CD4-positive, alpha-beta memory T cell (primary cell): Measurements from ENCODE around the gene SRD5A1. TPM values are rescaled to one million over a fixed set of nuclear protein-coding genes. Genes with fewer than 3 reads are reported as not detected.

ENCODE experiments used
- CTCF ChIA-PET: fragments of 350-600 bp; sonication (Branson Sonifier 250); formaldehyde crosslinking; loops from one replicate; lab custom pipeline; 2021; ENCODE audit warnings: inconsistent platforms; ENCODE audit not compliant: partially characterized antibody; lab: Charles Lee
- POLR2A ChIA-PET: fragments of 350-600 bp; sonication (Branson Sonifier 250); formaldehyde crosslinking; loops from one replicate; lab custom pipeline; 2021; ENCODE audit not compliant: partially characterized antibody; lab: Charles Lee
- DNase-seq, 5 donors: peaks; one replicate each; pipeline versions ENCODE4 v3.0.0 to v3.0.0-alpha.2; 2020 to 2022; ENCODE audit warnings: mixed read lengths in 1 of 5
- H3K27ac ChIP-seq: one replicate; pipeline ENCODE4 v1.7.0; 2013; ENCODE audit warnings: low read depth, low read length
- H3K27me3 ChIP-seq: 2 replicates; pipeline ENCODE4 v1.7.0; 2013; ENCODE audit warnings: mild to moderate bottlenecking, low read length, moderate library complexity; ENCODE audit not compliant: insufficient read depth
- H3K36me3 ChIP-seq: 2 replicates; pipeline ENCODE4 v1.7.0; 2013; ENCODE audit warnings: mild to moderate bottlenecking, low read length, moderate library complexity; ENCODE audit not compliant: insufficient read depth
- H3K4me1 ChIP-seq: 2 replicates; pipeline ENCODE4 v1.7.0; 2013; ENCODE audit warnings: mild to moderate bottlenecking, low read length, moderate library complexity; ENCODE audit not compliant: insufficient read depth
- H3K4me3 ChIP-seq, 2 donors: one replicate each; pipeline ENCODE4 v1.7.0; 2013; ENCODE audit warnings: low read length in 2 of 2, mild to moderate bottlenecking in 1 of 2
- H3K9me3 ChIP-seq, 2 donors: one replicate each; pipeline ENCODE4 v1.7.0; 2013; ENCODE audit warnings: low read length in 2 of 2, control low read depth in 1 of 2; ENCODE audit not compliant: control insufficient read depth in 1 of 2
- H3K27ac Mint-ChIP-seq, 7 donors: one replicate each; pipeline ENCODE4 v1.8.0; 2020 to 2021; ENCODE audit warnings: mixed read lengths in 7 of 7, mild to moderate bottlenecking in 6 of 7, inconsistent platforms in 3 of 7, moderate library complexity in 3 of 7
- H3K27me3 Mint-ChIP-seq, 2 donors: one replicate each; pipeline ENCODE4 v1.8.0; 2020 to 2021; ENCODE audit warnings: mixed read lengths in 2 of 2
- H3K36me3 Mint-ChIP-seq, 2 donors: one replicate each; pipeline ENCODE4 v1.8.0; 2020 to 2021; ENCODE audit warnings: mixed read lengths in 2 of 2, inconsistent platforms in 1 of 2, mild to moderate bottlenecking in 1 of 2
- H3K4me1 Mint-ChIP-seq, 4 donors: one replicate each; pipeline ENCODE4 v1.8.0; 2020 to 2021; ENCODE audit warnings: mixed read lengths in 4 of 4, mild to moderate bottlenecking in 1 of 4
- H3K4me3 Mint-ChIP-seq, 8 donors: one replicate each; pipeline ENCODE4 v1.8.0; 2020 to 2021; ENCODE audit warnings: mixed read lengths in 8 of 8, mild to moderate bottlenecking in 7 of 8, moderate library complexity in 6 of 8, inconsistent platforms in 3 of 8
- H3K9me3 Mint-ChIP-seq, 8 donors: one replicate each; pipeline ENCODE4 v1.8.0; 2020 to 2021; ENCODE audit warnings: mixed read lengths in 8 of 8, mild to moderate bottlenecking in 5 of 8, inconsistent platforms in 3 of 8, moderate library complexity in 1 of 8
- intact Hi-C: fragments of 100-400 bp; cut with micrococcal nuclease; formaldehyde crosslinking; loops from one replicate; pipeline ENCODE4 v1.15.1; 2023
- polyA plus RNA-seq, 2 donors: library from polyadenylated mRNA; unstranded; fragments of 300-500 nt; fragmentation: Illumina TruSeq; gene quantifications; one replicate each; pipeline ENCODE4 v1.2.3, GENCODE V29; 2021
- total RNA-seq, 2 experiments: library from RNA; stranded (reverse); gene quantifications; one replicate each; pipeline ENCODE4 v1.2.3, GENCODE V29; 2021

Gene SRD5A1
- total and polyA plus RNA-seq, 4 experiments from 2014 or later, result 5.4 to 11.2 (median 8.5) TPM

- Mint-ChIP-seq H3K27ac (no peak overlapping the region), H3K27me3 (no peaks in the 10 kb centered on the region), H3K36me3 (peaks cover 0 to 6% of the 10 kb centered on the region in 2 donors), H3K9me3 (no peaks in the 10 kb centered on the region), H3K4me1 (peaks cover 4 to 8% (median 6%) of the 10 kb centered on the region in 4 donors), H3K4me3 (no peak overlapping the region)
- no peaks in the 10 kb centered on the region for H3K27me3 ChIP-seq
- CTCF ChIA-PET, result interaction anchor here (1.4 kb wide), 1 partner anchor 13 kb away, joined by 3 read pairs; no protein-coding TSS in a partner anchor
- intact Hi-C loops, result no loop called here
- POLR2A ChIA-PET, result interaction anchor here (1.5 kb wide), 1 partner anchor 76 kb away, joined by 3 read pairs; the partner anchor contains the start of genes NSUN2 and SRD5A1
- no peak overlapping the region for H3K27ac ChIP-seq
- H3K4me3 ChIP-seq, result no peak overlapping the region
- no peak for DNase-seq
- no peaks in the 10 kb centered on the region for H3K9me3 ChIP-seq
- H3K36me3 ChIP-seq, result no peaks in the 10 kb centered on the region
- H3K4me1 ChIP-seq, result no peaks in the 10 kb centered on the region
Observed at GRCh38 chr5:6708814-6709213, 75.6 kb downstream of the SRD5A1 start.

- Mint-ChIP-seq H3K9me3 (no peaks in the 10 kb centered on the region), H3K27me3 (no peaks in the 10 kb centered on the region), H3K27ac (peak overlapping the region in 1 of 7 donors; percentile 92), H3K36me3 (peaks cover 0 to 9% of the 10 kb centered on the region in 2 donors), H3K4me3 (peak overlapping the region in 2 of 8 donors; percentile 3 to 88), H3K4me1 (peaks cover 6 to 12% (median 9%) of the 10 kb centered on the region in 4 donors)
- ChIA-PET POLR2A (no interaction called here), CTCF (interaction anchor here (1.2 kb wide), 1 partner anchor 35 kb away, joined by 3 read pairs; no protein-coding TSS in a partner anchor)
- H3K4me3 ChIP-seq, result no peak overlapping the region
- H3K4me1 ChIP-seq, result peaks cover 4% of the 10 kb centered on the region
- no peaks in the 10 kb centered on the region for H3K27me3 ChIP-seq
- intact Hi-C loops, result loop anchor here (5.0 to 10.0 kb wide), 2 partner anchors 1157 to 1215 kb away; partner anchors contain the start of genes FASTKD3 and MTRR
- H3K9me3 ChIP-seq, result no peaks in the 10 kb centered on the region
- DNase-seq, result no peak
- no peak overlapping the region for H3K27ac ChIP-seq
- H3K36me3 ChIP-seq, result no peaks in the 10 kb centered on the region
Observed at GRCh38 chr5:6710070-6710469, 76.8 kb downstream of the SRD5A1 start.

- DNase-seq, result no peak
- H3K27me3 Mint-ChIP-seq, result no peaks in the 10 kb centered on the region
- H3K36me3 ChIP-seq, result no peaks in the 10 kb centered on the region
- H3K27ac Mint-ChIP-seq, result peak overlapping the region in 6 of 7 donors; percentile 17 to 92 (median 42)
- peak overlapping the region in 5 of 8 donors; percentile 9 to 88 (median 55) for H3K4me3 Mint-ChIP-seq
- no peak overlapping the region for H3K27ac ChIP-seq
- H3K27me3 ChIP-seq, result no peaks in the 10 kb centered on the region
- H3K4me1 ChIP-seq, result peaks cover 11% of the 10 kb centered on the region
- peaks cover 9 to 19% (median 15%) of the 10 kb centered on the region in 4 donors for H3K4me1 Mint-ChIP-seq
- peaks cover 0 to 13% of the 10 kb centered on the region in 2 donors for H3K36me3 Mint-ChIP-seq
- H3K9me3 ChIP-seq, result no peaks in the 10 kb centered on the region
- ChIA-PET POLR2A (interaction anchor here (2.5 kb wide), 1 partner anchor 78 kb away, joined by 29 read pairs; the partner anchor contains the start of genes NSUN2 and SRD5A1), CTCF (interaction anchor here (1.2 to 1.4 kb wide), 3 partner anchors 24 to 78 kb away, joined by 3 to 4 read pairs (median 4); partner anchors contain the start of genes NSUN2 and SRD5A1)
- H3K9me3 Mint-ChIP-seq, result no peaks in the 10 kb centered on the region
- H3K4me3 ChIP-seq, result no peak overlapping the region
- intact Hi-C loops, result loop anchor here (5.0 to 10.0 kb wide), 2 partner anchors 1157 to 1216 kb away; partner anchors contain the start of genes FASTKD3 and MTRR
Observed at GRCh38 chr5:6710551-6711318, 77.5 kb downstream of the SRD5A1 start.

- Mint-ChIP-seq H3K27me3 (no peaks in the 10 kb centered on the region), H3K4me3 (peak overlapping the region; percentile 88 to 91 (median 89)), H3K4me1 (peaks cover 17 to 27% (median 23%) of the 10 kb centered on the region in 4 donors), H3K36me3 (peaks cover 0 to 16% of the 10 kb centered on the region in 2 donors), H3K27ac (peak overlapping the region; percentile 88 to 95 (median 94)), H3K9me3 (no peaks in the 10 kb centered on the region)
- peak overlapping the region; percentile 86 for H3K27ac ChIP-seq
- POLR2A ChIA-PET, result interaction anchor here (0.7 to 2.5 kb wide), 7 partner anchors 16 to 1290 kb away, joined by 3 to 29 read pairs (median 5); partner anchors contain the start of genes ICE1, NSUN2 and SRD5A1
- H3K4me3 ChIP-seq, result peak overlapping the region; percentile 70 to 81
- peaks cover 19% of the 10 kb centered on the region for H3K4me1 ChIP-seq
- no peak for DNase-seq
- CTCF ChIA-PET, result interaction anchor here (1.2 to 2.3 kb wide), 5 partner anchors 17 to 79 kb away, joined by 3 to 7 read pairs (median 4); partner anchors contain the start of genes NSUN2 and SRD5A1
- H3K9me3 ChIP-seq, result no peaks in the 10 kb centered on the region
- intact Hi-C loops, result loop anchor here (5.0 to 10.0 kb wide), 2 partner anchors 1156 to 1217 kb away; partner anchors contain the start of genes FASTKD3 and MTRR
- H3K36me3 ChIP-seq, result no peaks in the 10 kb centered on the region
- no peaks in the 10 kb centered on the region for H3K27me3 ChIP-seq
Observed at GRCh38 chr5:6711409-6712141, 78.3 kb downstream of the SRD5A1 start.

GRCh38 chr5:6712142-6712576, 78.9 kb downstream of the SRD5A1 start:
- Mint-ChIP-seq H3K27me3 (no peaks in the 10 kb centered on the region), H3K27ac (peak overlapping the region; percentile 88 to 95 (median 94)), H3K4me1 (peaks cover 20 to 33% (median 27%) of the 10 kb centered on the region in 4 donors), H3K9me3 (no peaks in the 10 kb centered on the region), H3K36me3 (peaks cover 0 to 16% of the 10 kb centered on the region in 2 donors), H3K4me3 (peak overlapping the region; percentile 88 to 91 (median 89))
- ChIA-PET POLR2A (interaction anchor here (0.7 to 2.5 kb wide), 8 partner anchors 17 to 1290 kb away, joined by 3 to 29 read pairs (median 5); partner anchors contain the start of genes ICE1, NSUN2 and SRD5A1), CTCF (interaction anchor here (1.4 to 2.3 kb wide), 4 partner anchors 17 to 79 kb away, joined by 3 to 7 read pairs (median 4); partner anchors contain the start of genes NSUN2 and SRD5A1)
- peak; percentile 37 to 62 (median 45) for DNase-seq
- Histone ChIP-seq H3K36me3 (no peaks in the 10 kb centered on the region), H3K27me3 (no peaks in the 10 kb centered on the region), H3K4me1 (peaks cover 25% of the 10 kb centered on the region), H3K9me3 (no peaks in the 10 kb centered on the region), H3K27ac (peak overlapping the region; percentile 86), H3K4me3 (peak overlapping the region; percentile 70 to 81)
- intact Hi-C loops, result loop anchor here (5.0 to 10.0 kb wide), 2 partner anchors 1155 to 1217 kb away; partner anchors contain the start of genes FASTKD3 and MTRR

GRCh38 chr5:6712577-6713273, 79.5 kb downstream of the SRD5A1 start:
- H3K27me3 Mint-ChIP-seq, result no peaks in the 10 kb centered on the region
- DNase-seq, result peak; percentile 96 to 99 (median 99)
- Histone ChIP-seq H3K27me3 (no peaks in the 10 kb centered on the region), H3K27ac (peak overlapping the region; percentile 86), H3K4me1 (peaks cover 31% of the 10 kb centered on the region), H3K36me3 (no peaks in the 10 kb centered on the region), H3K4me3 (peak overlapping the region; percentile 70 to 81), H3K9me3 (no peaks in the 10 kb centered on the region)
- H3K4me1 Mint-ChIP-seq, result peaks cover 26 to 39% (median 33%) of the 10 kb centered on the region in 4 donors
- POLR2A ChIA-PET, result interaction anchor here (0.8 to 2.5 kb wide), 9 partner anchors 16 to 1291 kb away, joined by 3 to 29 read pairs (median 5); partner anchors contain the start of genes FASTKD3, ICE1, MTRR and NSUN2
- peaks cover 0 to 16% of the 10 kb centered on the region in 2 donors for H3K36me3 Mint-ChIP-seq
- no peaks in the 10 kb centered on the region for H3K9me3 Mint-ChIP-seq
- intact Hi-C loops, result loop anchor here (1.0 to 10.0 kb wide), 5 partner anchors 79 to 1290 kb away; partner anchors contain the start of genes FASTKD3, ICE1, MED10 and MTRR
- H3K4me3 Mint-ChIP-seq, result peak overlapping the region; percentile 88 to 91 (median 90)
- H3K27ac Mint-ChIP-seq, result peak overlapping the region; percentile 92 to 95 (median 94)
- CTCF ChIA-PET, result interaction anchor here (1.0 to 2.3 kb wide), 3 partner anchors 16 to 80 kb away, joined by 3 to 7 read pairs (median 4); partner anchors contain the start of genes NSUN2 and SRD5A1
